Esophagus squamous epithelium (tissue), 4 donors: Measurements from ENCODE around the gene ITGA2B.

ENCODE experiments used
- CTCF ChIP-seq, 6 experiments: fragments of 450-650 bp in 4 of 6; fragments of 200-600 bp in 2 of 6; sonication (generic) in 2 of 6; IDR thresholded peaks; one replicate each; pipeline ENCODE4 v1.5.1; 2016 to 2019; ENCODE audit warnings: antibody characterized with exemption in 6 of 6, mild to moderate bottlenecking in 4 of 6, moderate library complexity in 4 of 6
- POLR2A ChIP-seq, 4 donors: fragments of 450-650 bp; IDR thresholded peaks; one replicate each; pipeline ENCODE4 v1.6.1; 2017; ENCODE audit warnings: antibody characterized with exemption in 4 of 4, mild to moderate bottlenecking in 4 of 4, moderate library complexity in 3 of 4

- TF ChIP-seq POLR2A (IDR thresholded peaks at IDR 0.05) (no peak), CTCF (IDR thresholded peaks at IDR 0.05) (no peak)
These were observed 33.2 kb downstream of the ITGA2B start for GRCh38 chr17:44356241-44356640.
